CD8-positive, alpha-beta memory T cell (primary cell): ENCODE results near the gene WNT16. TPM values are rescaled to one million over a fixed set of nuclear protein-coding genes. Genes with fewer than 3 reads are reported as not detected.

Experiments used
- CTCF ChIA-PET: fragments of 350-600 bp; sonication (Branson Sonifier 250); formaldehyde crosslinking; loops from one replicate; lab custom pipeline; 2021; ENCODE audit warnings: antibody characterized with exemption; lab: Charles Lee
- POLR2A ChIA-PET: fragments of 350-600 bp; sonication (Branson Sonifier 250); formaldehyde crosslinking; loops from one replicate; lab custom pipeline; 2021; ENCODE audit warnings: antibody characterized with exemption; lab: Charles Lee
- DNase-seq, 5 donors: peaks; one replicate each; pipeline versions ENCODE4 v3.0.0 to v3.0.0-alpha.2; 2020 to 2022; ENCODE audit warnings: mixed read lengths in 1 of 5
- H3K27ac ChIP-seq: one replicate; pipeline ENCODE4 v1.7.0; 2013; ENCODE audit warnings: low read depth, mild to moderate bottlenecking, low read length, moderate library complexity
- H3K27me3 ChIP-seq: 2 replicates; pipeline ENCODE4 v1.7.0; 2013; ENCODE audit warnings: low read length, mild to moderate bottlenecking; ENCODE audit not compliant: insufficient read depth, poor library complexity, severe bottlenecking
- H3K36me3 ChIP-seq: 2 replicates; pipeline ENCODE4 v1.7.0; 2013; ENCODE audit warnings: mild to moderate bottlenecking, low read length, moderate library complexity; ENCODE audit not compliant: insufficient read depth
- H3K4me1 ChIP-seq: 2 replicates; pipeline ENCODE4 v1.7.0; 2013; ENCODE audit warnings: mild to moderate bottlenecking, low read length, moderate library complexity; ENCODE audit not compliant: insufficient read depth
- H3K4me3 ChIP-seq: 2 replicates; pipeline ENCODE4 v1.7.0; 2013; ENCODE audit warnings: mild to moderate bottlenecking, low read length
- H3K9me3 ChIP-seq: 2 replicates; pipeline ENCODE4 v1.7.0; 2013; ENCODE audit warnings: mild to moderate bottlenecking, low read length
- H3K27ac Mint-ChIP-seq, 8 donors: one replicate each; pipeline ENCODE4 v1.8.0; 2020 to 2021; ENCODE audit warnings: mixed read lengths in 8 of 8, mild to moderate bottlenecking in 6 of 8, inconsistent platforms in 3 of 8, moderate library complexity in 3 of 8
- H3K27me3 Mint-ChIP-seq, 2 donors: one replicate each; pipeline ENCODE4 v1.8.0; 2020 to 2021; ENCODE audit warnings: mixed read lengths in 2 of 2, mild to moderate bottlenecking in 1 of 2, moderate library complexity in 1 of 2
- H3K36me3 Mint-ChIP-seq, 3 donors: one replicate each; pipeline ENCODE4 v1.8.0; 2020 to 2021; ENCODE audit warnings: mixed read lengths in 3 of 3, inconsistent platforms in 1 of 3, mild to moderate bottlenecking in 1 of 3
- H3K4me1 Mint-ChIP-seq, 3 donors: one replicate each; pipeline ENCODE4 v1.8.0; 2020 to 2021; ENCODE audit warnings: mixed read lengths in 3 of 3, inconsistent platforms in 1 of 3, mild to moderate bottlenecking in 1 of 3
- H3K4me3 Mint-ChIP-seq, 7 donors: one replicate each; pipeline ENCODE4 v1.8.0; 2020 to 2021; ENCODE audit warnings: mixed read lengths in 7 of 7, mild to moderate bottlenecking in 6 of 7, moderate library complexity in 4 of 7, inconsistent platforms in 2 of 7
- H3K9me3 Mint-ChIP-seq, 5 donors: one replicate each; pipeline ENCODE4 v1.8.0; 2020 to 2022; ENCODE audit warnings: mixed read lengths in 5 of 5, mild to moderate bottlenecking in 3 of 5, moderate library complexity in 2 of 5, inconsistent platforms in 1 of 5
- polyA plus RNA-seq: library from polyadenylated mRNA; unstranded; fragments of 300-500 nt; fragmentation: Illumina TruSeq; gene quantifications from one replicate; pipeline ENCODE4 v1.2.3, GENCODE V29; 2021
- total RNA-seq, 2 experiments: library from RNA; stranded (reverse); gene quantifications; one replicate each; pipeline ENCODE4 v1.2.3, GENCODE V29; 2021

WNT16 gene
- total and polyA plus RNA-seq, 3 experiments from 2014 or later: 0.09 TPM; not detected in 2

GRCh38 chr7:121376979-121377378, 48.2 kb downstream of the WNT16 start:
- no peak for DNase-seq
- POLR2A ChIA-PET: no interaction called here
- H3K4me3 Mint-ChIP-seq: no peak overlapping the region
- H3K27ac Mint-ChIP-seq: peak overlapping the region in 2 of 8 donors; percentile 30 to 61
- no peaks in the 10 kb centered on the region for H3K9me3 Mint-ChIP-seq
- H3K27ac ChIP-seq: no peak overlapping the region
- no peaks in the 10 kb centered on the region for H3K27me3 ChIP-seq
- H3K9me3 ChIP-seq: no peaks in the 10 kb centered on the region
- H3K4me1 Mint-ChIP-seq: peaks cover 20 to 56% (median 38%) of the 10 kb centered on the region in 3 donors
- CTCF ChIA-PET: no interaction called here
- no peak overlapping the region for H3K4me3 ChIP-seq
- peaks cover 7 to 58% (median 14%) of the 10 kb centered on the region in 3 donors for H3K36me3 Mint-ChIP-seq
- H3K27me3 Mint-ChIP-seq: no peaks in the 10 kb centered on the region
- no peaks in the 10 kb centered on the region for H3K36me3 ChIP-seq
- H3K4me1 ChIP-seq: no peaks in the 10 kb centered on the region

DNA sequence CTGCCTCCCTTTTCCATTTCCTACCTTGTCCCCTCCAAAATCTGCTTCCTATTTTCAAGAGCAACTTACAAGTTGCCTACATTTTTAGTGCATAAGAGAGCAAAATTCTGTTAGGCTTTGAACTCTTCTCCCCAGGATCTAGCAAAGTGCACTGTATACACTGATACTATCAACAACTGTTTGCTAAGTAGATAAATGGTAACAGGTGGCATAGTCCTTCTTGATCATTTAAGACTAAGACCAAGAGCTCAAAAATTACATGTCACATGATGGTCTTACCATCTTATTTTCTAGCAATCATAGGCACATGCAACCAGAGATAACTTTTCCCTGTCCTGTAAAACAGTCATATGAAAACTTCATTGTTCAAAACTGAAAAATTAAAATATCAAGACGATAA, 51.1 kb downstream of the WNT16 start:
- H3K4me1 ChIP-seq: peaks cover 16% of the 10 kb centered on the region
- ChIA-PET CTCF (interaction anchor here (1.1 to 3.7 kb wide), 3 partner anchors 9 to 19 kb away, joined by 3 to 26 read pairs (median 4); partner anchors contain the start of gene FAM3C), POLR2A (no interaction called here)
- peaks cover 7 to 60% (median 7%) of the 10 kb centered on the region in 3 donors for H3K36me3 Mint-ChIP-seq
- H3K4me3 Mint-ChIP-seq: no peak overlapping the region
- no peak overlapping the region for H3K27ac ChIP-seq
- no peaks in the 10 kb centered on the region for H3K27me3 ChIP-seq
- H3K9me3 Mint-ChIP-seq: no peaks in the 10 kb centered on the region
- H3K4me1 Mint-ChIP-seq: peaks cover 25 to 64% (median 41%) of the 10 kb centered on the region in 3 donors
- H3K9me3 ChIP-seq: no peaks in the 10 kb centered on the region
- DNase-seq: no peak
- H3K36me3 ChIP-seq: no peaks in the 10 kb centered on the region
- H3K4me3 ChIP-seq: no peak overlapping the region
- H3K27ac Mint-ChIP-seq: peak overlapping the region in 2 of 8 donors; percentile 26 to 59
- H3K27me3 Mint-ChIP-seq: no peaks in the 10 kb centered on the region

- H3K4me3 Mint-ChIP-seq: no peak overlapping the region
- no peak overlapping the region for H3K4me3 ChIP-seq
Measured at GRCh38 chr7:121382473-121382872, 53.7 kb downstream of the WNT16 start.

GRCh38 chr7:121383235-121383910, 54.6 kb downstream of the WNT16 start:
- H3K27ac ChIP-seq: no peak overlapping the region
- H3K27ac Mint-ChIP-seq: peak overlapping the region in 3 of 8 donors; percentile 29 to 70 (median 29)
- no peaks in the 10 kb centered on the region for H3K27me3 ChIP-seq
- ChIA-PET CTCF (interaction anchor here (1.3 to 1.7 kb wide), 3 partner anchors 13 to 16 kb away, joined by 3 to 10 read pairs (median 6); partner anchors contain the start of gene FAM3C), POLR2A (interaction anchor here (1.0 kb wide), 1 partner anchor 13 kb away, joined by 11 read pairs; the partner anchor contains the start of gene FAM3C)
- peaks cover 30% of the 10 kb centered on the region for H3K4me1 ChIP-seq
- no peaks in the 10 kb centered on the region for H3K9me3 Mint-ChIP-seq
- H3K36me3 ChIP-seq: no peaks in the 10 kb centered on the region
- H3K4me3 Mint-ChIP-seq: peak overlapping the region in 1 of 7 donors; percentile 28
- peaks cover 0 to 30% (median 4%) of the 10 kb centered on the region in 3 donors for H3K36me3 Mint-ChIP-seq
- no peaks in the 10 kb centered on the region for H3K9me3 ChIP-seq
- DNase-seq: no peak
- H3K4me1 Mint-ChIP-seq: peaks cover 50 to 82% (median 65%) of the 10 kb centered on the region in 3 donors
- no peaks in the 10 kb centered on the region for H3K27me3 Mint-ChIP-seq
- H3K4me3 ChIP-seq: no peak overlapping the region

More at GRCh38 chr7:121382473-121382872, 53.7 kb downstream of the WNT16 start:
- H3K4me1 ChIP-seq: peaks cover 30% of the 10 kb centered on the region
- H3K27ac Mint-ChIP-seq: no peak overlapping the region
- no peaks in the 10 kb centered on the region for H3K27me3 Mint-ChIP-seq
- CTCF ChIA-PET: interaction anchor here (1.3 to 1.6 kb wide), 2 partner anchors 15 to 16 kb away, joined by 3 to 6 read pairs; no protein-coding TSS in a partner anchor
- H3K27me3 ChIP-seq: no peaks in the 10 kb centered on the region
- H3K4me1 Mint-ChIP-seq: peaks cover 45 to 73% (median 56%) of the 10 kb centered on the region in 3 donors
- H3K27ac ChIP-seq: no peak overlapping the region
- POLR2A ChIA-PET: interaction anchor here (1.0 kb wide), 1 partner anchor 14 kb away, joined by 11 read pairs; the partner anchor contains the start of gene FAM3C
- no peaks in the 10 kb centered on the region for H3K9me3 ChIP-seq
- H3K9me3 Mint-ChIP-seq: no peaks in the 10 kb centered on the region
- DNase-seq: no peak
- H3K36me3 ChIP-seq: no peaks in the 10 kb centered on the region
- H3K36me3 Mint-ChIP-seq: peaks cover 0 to 39% (median 4%) of the 10 kb centered on the region in 3 donors

- no peaks in the 10 kb centered on the region for H3K27me3 Mint-ChIP-seq
Measured at GRCh38 chr7:121384265-121384664, 55.5 kb downstream of the WNT16 start.

DNA sequence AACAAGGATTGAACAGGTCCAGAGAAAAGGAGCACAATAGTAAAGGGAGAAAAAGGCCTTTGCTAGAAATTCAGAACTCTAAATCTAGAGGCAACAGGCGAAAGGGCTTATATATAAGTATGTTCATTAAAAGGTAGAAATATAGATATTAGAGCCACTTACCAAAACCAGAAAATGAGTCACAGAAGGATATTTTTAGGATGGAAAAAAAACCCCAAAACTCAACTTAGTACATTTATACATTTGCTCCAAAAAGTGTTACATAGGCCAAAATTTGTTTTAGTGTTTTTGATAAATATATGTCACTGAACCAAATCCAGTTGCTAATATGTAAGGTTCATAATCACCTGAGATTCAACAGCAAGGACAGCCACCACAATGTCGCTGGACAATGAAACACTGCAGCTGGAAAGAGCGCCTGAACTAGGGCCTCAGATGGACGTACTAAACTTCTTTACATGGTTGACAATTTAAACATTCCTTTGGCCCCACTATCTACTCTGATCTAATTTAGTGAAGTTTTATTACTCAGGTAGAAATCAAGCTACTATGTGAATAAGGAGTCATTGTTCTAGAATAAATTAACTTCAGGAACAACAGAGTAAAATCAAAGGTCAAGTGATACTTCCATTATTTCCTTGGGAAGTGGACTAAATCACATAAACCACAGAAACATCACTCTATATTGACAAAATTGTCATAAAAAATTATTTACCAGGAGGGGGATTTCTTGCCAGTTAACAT, 56.4 kb downstream of the WNT16 start:
- H3K4me1 ChIP-seq: peaks cover 36% of the 10 kb centered on the region
- H3K27me3 ChIP-seq: no peaks in the 10 kb centered on the region
- Mint-ChIP-seq H3K27me3 (no peaks in the 10 kb centered on the region), H3K4me1 (peaks cover 66 to 91% (median 80%) of the 10 kb centered on the region in 3 donors), H3K9me3 (no peaks in the 10 kb centered on the region), H3K27ac (peak overlapping the region in 4 of 8 donors; percentile 13 to 48 (median 26)), H3K4me3 (peak overlapping the region in 2 of 7 donors; percentile 2 to 19), H3K36me3 (peaks cover 0 to 19% (median under 1%) of the 10 kb centered on the region in 3 donors)
- no peak overlapping the region for H3K4me3 ChIP-seq
- no peak for DNase-seq
- no peaks in the 10 kb centered on the region for H3K9me3 ChIP-seq
- ChIA-PET CTCF (interaction anchor here (1.6 to 3.8 kb wide), 3 partner anchors 11 to 53 kb away, joined by 6 to 41 read pairs (median 6); partner anchors contain the start of gene FAM3C), POLR2A (interaction anchor here (1.0 kb wide), 1 partner anchor 10 kb away, joined by 4 read pairs; no protein-coding TSS in a partner anchor)
- no peak overlapping the region for H3K27ac ChIP-seq
- H3K36me3 ChIP-seq: no peaks in the 10 kb centered on the region

More at GRCh38 chr7:121384265-121384664, 55.5 kb downstream of the WNT16 start:
- Histone ChIP-seq H3K4me3 (no peak overlapping the region), H3K27ac (no peak overlapping the region), H3K36me3 (no peaks in the 10 kb centered on the region), H3K4me1 (peaks cover 30% of the 10 kb centered on the region), H3K9me3 (no peaks in the 10 kb centered on the region), H3K27me3 (no peaks in the 10 kb centered on the region)
- Mint-ChIP-seq H3K36me3 (peaks cover 0 to 26% (median 4%) of the 10 kb centered on the region in 3 donors), H3K4me3 (peak overlapping the region in 1 of 7 donors; percentile 13), H3K27ac (peak overlapping the region in 2 of 8 donors; percentile 10 to 48), H3K9me3 (no peaks in the 10 kb centered on the region), H3K4me1 (peaks cover 56 to 91% (median 74%) of the 10 kb centered on the region in 3 donors)
- POLR2A ChIA-PET: no interaction called here
- no peak for DNase-seq
- CTCF ChIA-PET: interaction anchor here (1.6 to 1.9 kb wide), 3 partner anchors 12 to 17 kb away, joined by 3 to 10 read pairs (median 6); partner anchors contain the start of gene FAM3C

- H3K4me3 Mint-ChIP-seq: peak overlapping the region in 3 of 7 donors; percentile 2 to 19 (median 10)
- H3K9me3 Mint-ChIP-seq: no peaks in the 10 kb centered on the region
- H3K4me3 ChIP-seq: no peak overlapping the region
- CTCF ChIA-PET: interaction anchor here (1.6 to 3.8 kb wide), 3 partner anchors 11 to 52 kb away, joined by 6 to 41 read pairs (median 6); partner anchors contain the start of gene FAM3C
- H3K27me3 ChIP-seq: no peaks in the 10 kb centered on the region
- no peak overlapping the region for H3K27ac ChIP-seq
- peaks cover 0 to 15% (median 0%) of the 10 kb centered on the region in 3 donors for H3K36me3 Mint-ChIP-seq
- peak in 1 of 5 donors; percentile 10 for DNase-seq
- POLR2A ChIA-PET: interaction anchor here (0.6 to 1.0 kb wide), 2 partner anchors 9 to 10 kb away, joined by 3 to 4 read pairs; partner anchors contain the start of gene FAM3C
- peak overlapping the region in 4 of 8 donors; percentile 10 to 41 (median 13) for H3K27ac Mint-ChIP-seq
- H3K4me1 ChIP-seq: peaks cover 40% of the 10 kb centered on the region
- peaks cover 70 to 92% (median 83%) of the 10 kb centered on the region in 3 donors for H3K4me1 Mint-ChIP-seq
- no peaks in the 10 kb centered on the region for H3K9me3 ChIP-seq
- no peaks in the 10 kb centered on the region for H3K36me3 ChIP-seq
- H3K27me3 Mint-ChIP-seq: no peaks in the 10 kb centered on the region
Measured at GRCh38 chr7:121385800-121386179, 57.0 kb downstream of the WNT16 start.
